H9 (cell line): ENCODE results near the gene PTK7. TPM values are rescaled to one million over a fixed set of nuclear protein-coding genes. Genes with fewer than 3 reads are reported as not detected.

ENCODE experiments used
- DNase-seq: peaks from one replicate; pipeline ENCODE4 v3.0.0-alpha.2; 2017
- H2AFZ ChIP-seq: one replicate; pipeline ENCODE4 v1.6.1; 2013; ENCODE audit warnings: mild to moderate bottlenecking, low read length, control low read depth, moderate library complexity
- H2AK5ac ChIP-seq: 2 replicates; pipeline ENCODE4 v1.6.1; 2013; ENCODE audit warnings: low read length, control low read depth, mixed read lengths; ENCODE audit not compliant: insufficient read length
- H2BK120ac ChIP-seq: one replicate; pipeline ENCODE4 v1.6.1; 2013; ENCODE audit warnings: low read depth, mild to moderate bottlenecking, low read length, control low read depth, inconsistent platforms; ENCODE audit not compliant: poor library complexity, severe bottlenecking
- H2BK12ac ChIP-seq: 2 replicates; pipeline ENCODE4 v1.6.1; 2013; ENCODE audit warnings: low read length, control low read depth, mixed read lengths, low read depth; ENCODE audit not compliant: insufficient read length
- H2BK15ac ChIP-seq: 2 replicates; pipeline ENCODE4 v1.6.1; 2013; ENCODE audit warnings: low read depth, low read length, control low read depth
- H2BK20ac ChIP-seq: one replicate; pipeline ENCODE4 v1.6.1; 2013; ENCODE audit warnings: low read depth, mild to moderate bottlenecking, low read length, control low read depth, inconsistent platforms; ENCODE audit not compliant: poor library complexity, severe bottlenecking
- H2BK5ac ChIP-seq: 2 replicates; pipeline ENCODE4 v1.6.1; 2013; ENCODE audit warnings: low read length, control low read depth, mixed read lengths; ENCODE audit not compliant: insufficient read length
- H3K14ac ChIP-seq: 2 replicates; pipeline ENCODE4 v1.6.1; 2013; ENCODE audit warnings: low read length, control low read depth; ENCODE audit not compliant: insufficient read depth
- H3K18ac ChIP-seq: 2 replicates; pipeline ENCODE4 v1.6.1; 2013; ENCODE audit warnings: low read depth, mild to moderate bottlenecking, mixed read lengths, low read length, control low read depth; ENCODE audit not compliant: insufficient read length
- H3K23ac ChIP-seq: 2 replicates; pipeline ENCODE4 v1.6.1; 2013; ENCODE audit warnings: low read length, control low read depth, mixed read lengths, low read depth; ENCODE audit not compliant: insufficient read length
- H3K23me2 ChIP-seq: 2 replicates; pipeline ENCODE4 v1.6.1; 2013; ENCODE audit warnings: low read depth, mild to moderate bottlenecking, mixed read lengths, low read length, control low read depth; ENCODE audit not compliant: insufficient read length, poor library complexity, severe bottlenecking
- H3K27ac ChIP-seq: 2 replicates; pipeline ENCODE4 v1.5.1; 2013; ENCODE audit warnings: low read length, control low read depth, mixed read lengths, low read depth; ENCODE audit not compliant: insufficient read length
- H3K27me3 ChIP-seq: 2 replicates; pipeline ENCODE4 v1.6.1; 2013; ENCODE audit warnings: low read length, control low read depth, inconsistent platforms; ENCODE audit not compliant: insufficient read depth
- H3K4ac ChIP-seq: 2 replicates; pipeline ENCODE4 v1.6.1; 2013; ENCODE audit warnings: low read depth, mild to moderate bottlenecking, control low read depth, inconsistent platforms, low read length, moderate library complexity
- H3K4me1 ChIP-seq: 2 replicates; pipeline ENCODE4 v1.6.1; 2013; ENCODE audit warnings: low read length, control low read depth, inconsistent platforms; ENCODE audit not compliant: insufficient read depth
- H3K4me2 ChIP-seq: 2 replicates; pipeline ENCODE4 v1.6.1; 2013; ENCODE audit warnings: low read length, control low read depth, mixed read lengths; ENCODE audit not compliant: insufficient read length, insufficient read depth
- H3K56ac ChIP-seq: 2 replicates; pipeline ENCODE4 v1.6.1; 2013; ENCODE audit warnings: low read depth, mild to moderate bottlenecking, mixed read lengths, low read length, control low read depth; ENCODE audit not compliant: insufficient read length
- H3K79me1 ChIP-seq: 2 replicates; pipeline ENCODE4 v1.6.1; 2013; ENCODE audit warnings: low read depth, mild to moderate bottlenecking, moderate library complexity, low read length, control low read depth, inconsistent platforms; ENCODE audit not compliant: insufficient read depth, poor library complexity, severe bottlenecking
- H3K79me2 ChIP-seq: 2 replicates; pipeline ENCODE4 v1.6.1; 2013; ENCODE audit warnings: low read length, control low read depth, inconsistent platforms; ENCODE audit not compliant: insufficient read depth
- H3K9ac ChIP-seq: 2 replicates; pipeline ENCODE4 v1.6.1; 2013; ENCODE audit warnings: low read length, control low read depth, mixed read lengths; ENCODE audit not compliant: insufficient read length; ENCODE audit errors: extremely low read depth
- H3K9me3 ChIP-seq: one replicate; pipeline ENCODE4 v1.6.1; 2013; ENCODE audit warnings: low read depth, low read length, inconsistent platforms; ENCODE audit not compliant: control insufficient read depth
- H3T11ph ChIP-seq: one replicate; pipeline ENCODE4 v1.6.1; 2013; ENCODE audit warnings: mild to moderate bottlenecking, low read length, control low read depth, inconsistent platforms
- H4K20me1 ChIP-seq: one replicate; pipeline ENCODE4 v1.6.1; 2013; ENCODE audit not compliant: control insufficient read depth, insufficient read length, insufficient read depth
- H4K5ac ChIP-seq: 2 replicates; pipeline ENCODE4 v1.6.1; 2013; ENCODE audit warnings: low read depth, mild to moderate bottlenecking, mixed read lengths, low read length, control low read depth; ENCODE audit not compliant: insufficient read length
- H4K8ac ChIP-seq: replicated peaks from 2 replicates; pipeline ENCODE4 v1.6.1; 2013; ENCODE audit warnings: low read length, control low read depth, mixed read lengths, low read depth; ENCODE audit not compliant: insufficient read length
- H4K91ac ChIP-seq: 2 replicates; pipeline ENCODE4 v1.6.1; 2013; ENCODE audit warnings: low read depth, mild to moderate bottlenecking, moderate library complexity, mixed read lengths, low read length, control low read depth; ENCODE audit not compliant: insufficient read length
- H3K27ac Mint-ChIP-seq, 3 experiments: 2 replicates in 2 of 3; 3 replicates in 1 of 3; pipeline ENCODE4 v1.8.0; 2020 to 2021; ENCODE audit warnings: mixed read lengths in 3 of 3, mild to moderate bottlenecking in 1 of 3, moderate library complexity in 1 of 3
- H3K27me3 Mint-ChIP-seq: 2 replicates; pipeline ENCODE4 v1.8.0; 2021; ENCODE audit warnings: low read depth, mild to moderate bottlenecking, moderate library complexity, mixed read lengths
- H3K36me3 Mint-ChIP-seq, 3 experiments: 2 replicates in 2 of 3; 3 replicates in 1 of 3; pipeline ENCODE4 v1.8.0; 2020 to 2021; ENCODE audit warnings: low read depth in 3 of 3, mixed read lengths in 3 of 3; ENCODE audit not compliant: insufficient read depth in 1 of 3
- H3K4me1 Mint-ChIP-seq, 2 experiments: 2 replicates each; pipeline ENCODE4 v1.8.0; 2020; ENCODE audit warnings: mixed read lengths in 2 of 2
- H3K4me3 Mint-ChIP-seq, 2 experiments: 2 replicates in 1 of 2; 3 replicates in 1 of 2; pipeline ENCODE4 v1.8.0; 2020 to 2021; ENCODE audit warnings: mild to moderate bottlenecking in 2 of 2, mixed read lengths in 2 of 2, moderate library complexity in 1 of 2
- H3K9me3 Mint-ChIP-seq, 2 experiments: 2 replicates in 1 of 2; 3 replicates in 1 of 2; pipeline ENCODE4 v1.8.0; 2020; ENCODE audit warnings: mild to moderate bottlenecking in 2 of 2, mixed read lengths in 2 of 2, moderate library complexity in 1 of 2
- WGBS: extraction: QIAGEN DNeasy Blood & Tissue Kit; methylation state at CpG from one replicate; pipeline ENCODE4 v1.1.7; 2013; ENCODE audit warnings: missing lambda C conversion rate, low lambda C conversion rate, mixed read lengths; ENCODE audit not compliant: insufficient read length; ENCODE audit errors: extremely low coverage; 5-methylcytosine and 5-hydroxymethylcytosine counted together
- total RNA-seq: library from RNA; stranded (reverse); gene quantifications from 2 replicates; pipeline ENCODE4 v1.2.1, GENCODE V29; 2021
- TF ChIP-seq, protein P1 (sequence below): fragments of 200-600 bp; sonication (generic); conservative IDR thresholded peaks from 3 replicates; pipeline ENCODE4 v1.8.0; 2021; ENCODE audit warnings: antibody characterized with exemption, mild to moderate bottlenecking

PTK7 gene
- total RNA-seq, 1 experiment from 2014 or later = 128 TPM

DNA sequence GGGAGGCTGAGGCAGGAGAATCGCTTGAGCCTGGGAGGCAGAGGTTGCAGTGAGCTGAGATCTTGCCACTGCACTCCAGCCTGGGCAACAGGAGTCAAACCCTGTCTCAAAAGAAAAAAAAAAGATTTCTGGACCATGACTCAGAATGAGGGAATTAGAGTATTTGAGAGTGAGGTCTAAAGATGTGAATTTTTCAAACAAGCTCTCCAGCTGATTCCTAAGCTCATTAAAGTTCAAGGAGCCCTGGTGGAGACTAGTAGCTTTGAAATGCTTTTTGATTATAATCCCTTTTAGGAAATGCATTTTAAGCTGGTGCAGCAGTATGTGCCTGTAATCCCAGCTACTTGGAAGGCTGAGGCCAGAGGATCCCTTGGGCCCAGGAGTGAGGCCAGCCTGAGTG, 73.2 kb downstream of the PTK7 start:
- Histone ChIP-seq H3K79me1 (no peaks in the 10 kb centered on the region), H2BK12ac (no peak overlapping the region), H2BK20ac (no peak overlapping the region), H3K18ac (no peak overlapping the region), H3K23ac (no peak overlapping the region), H4K20me1 (no peaks in the 10 kb centered on the region), H3K23me2 (no peaks in the 10 kb centered on the region), H4K8ac (no peak overlapping the region), H2AK5ac (no peak overlapping the region), H3K56ac (no peak overlapping the region), H3K27me3 (no peaks in the 10 kb centered on the region), H3K14ac (no peak overlapping the region), H4K5ac (no peak overlapping the region), H3K4ac (no peak overlapping the region), H3K9me3 (no peaks in the 10 kb centered on the region), H4K91ac (no peak overlapping the region), H3T11ph (no peak overlapping the region), H2AFZ (no peak overlapping the region), H3K9ac (no peak overlapping the region), H3K27ac (no peak overlapping the region), H2BK15ac (no peak overlapping the region), H2BK120ac (no peak overlapping the region), H3K4me2 (no peak overlapping the region), H2BK5ac (no peak overlapping the region), H3K4me1 (no peaks in the 10 kb centered on the region), H3K79me2 (no peaks in the 10 kb centered on the region)
- Mint-ChIP-seq H3K4me3 (no peak overlapping the region), H3K4me1 (no peaks in the 10 kb centered on the region), H3K27ac (no peak overlapping the region), H3K36me3 (peaks cover 10 to 29% (median 29%) of the 10 kb centered on the region in 3 experiments; a peak in 6 of 7 replicates), H3K27me3 (no peaks in the 10 kb centered on the region), H3K9me3 (no peaks in the 10 kb centered on the region)
- no CpG with 5 or more reads among the region's 1 CpG for WGBS
- DNase-seq = no peak
- TF ChIP-seq, protein P1, sequence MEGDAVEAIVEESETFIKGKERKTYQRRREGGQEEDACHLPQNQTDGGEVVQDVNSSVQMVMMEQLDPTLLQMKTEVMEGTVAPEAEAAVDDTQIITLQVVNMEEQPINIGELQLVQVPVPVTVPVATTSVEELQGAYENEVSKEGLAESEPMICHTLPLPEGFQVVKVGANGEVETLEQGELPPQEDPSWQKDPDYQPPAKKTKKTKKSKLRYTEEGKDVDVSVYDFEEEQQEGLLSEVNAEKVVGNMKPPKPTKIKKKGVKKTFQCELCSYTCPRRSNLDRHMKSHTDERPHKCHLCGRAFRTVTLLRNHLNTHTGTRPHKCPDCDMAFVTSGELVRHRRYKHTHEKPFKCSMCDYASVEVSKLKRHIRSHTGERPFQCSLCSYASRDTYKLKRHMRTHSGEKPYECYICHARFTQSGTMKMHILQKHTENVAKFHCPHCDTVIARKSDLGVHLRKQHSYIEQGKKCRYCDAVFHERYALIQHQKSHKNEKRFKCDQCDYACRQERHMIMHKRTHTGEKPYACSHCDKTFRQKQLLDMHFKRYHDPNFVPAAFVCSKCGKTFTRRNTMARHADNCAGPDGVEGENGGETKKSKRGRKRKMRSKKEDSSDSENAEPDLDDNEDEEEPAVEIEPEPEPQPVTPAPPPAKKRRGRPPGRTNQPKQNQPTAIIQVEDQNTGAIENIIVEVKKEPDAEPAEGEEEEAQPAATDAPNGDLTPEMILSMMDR = no peak
